ENCODE data around the gene NTM.

Gene NTM

DNA sequence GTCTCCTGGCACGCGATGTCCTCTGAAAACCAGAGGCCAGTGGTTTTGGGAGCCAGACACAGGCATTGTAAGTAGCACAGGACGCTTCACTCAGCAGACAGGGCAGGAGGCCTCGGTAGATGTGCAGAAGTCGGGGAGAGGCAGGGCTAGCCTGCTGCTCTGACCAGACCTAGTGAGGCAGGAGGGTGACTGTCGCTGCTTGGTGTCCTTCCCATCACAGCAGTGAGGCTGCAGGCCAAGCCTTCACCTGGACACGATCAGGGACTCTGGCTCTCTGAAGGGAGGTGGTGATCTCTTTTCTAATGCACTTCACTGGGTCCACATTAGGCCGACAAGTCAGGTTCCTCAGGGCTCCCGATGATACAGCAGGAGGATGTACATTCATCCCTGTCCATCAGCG, 583.7 kb downstream of the NTM start:
- TF ChIP-seq ZBTB48 (tag by site-specific recombination; IDR thresholded peaks at IDR 0.05) (no peak), ZFP69B (tag by site-specific recombination; IDR thresholded peaks at IDR 0.05) (no peak), ZNF623 (tag by site-specific recombination; IDR thresholded peaks at IDR 0.05) (no peak), MEIS1 (CRISPR knock-in tag; IDR thresholded peaks at IDR 0.05; ENCODE audit: borderline replicate concordance) (no peak), CTCF (tag by site-specific recombination; IDR thresholded peaks at IDR 0.05) (no peak)
- CTCF ChIA-PET: no interaction called here
- Histone ChIP-seq H3K9me3 (ENCODE audit: control insufficient read depth, insufficient read depth, low read depth, low read length) (no peaks in the 10 kb centered on the region), H3K36me3 (ENCODE audit: control insufficient read depth in 2 of 2, insufficient read depth in 1 of 2, low read length in 2 of 2) (no peaks in the 10 kb centered on the region), H3K4me1 (ENCODE audit: control insufficient read depth, insufficient read depth, low read length) (peaks cover 8% of the 10 kb centered on the region), H3K27ac (ENCODE audit: extremely low read depth, low read depth, low read length) (no peak overlapping the region), H3K4me3 (ENCODE audit: low read depth, low read length) (no peak overlapping the region)
- POLR2A ChIA-PET: no interaction called here

DNA sequence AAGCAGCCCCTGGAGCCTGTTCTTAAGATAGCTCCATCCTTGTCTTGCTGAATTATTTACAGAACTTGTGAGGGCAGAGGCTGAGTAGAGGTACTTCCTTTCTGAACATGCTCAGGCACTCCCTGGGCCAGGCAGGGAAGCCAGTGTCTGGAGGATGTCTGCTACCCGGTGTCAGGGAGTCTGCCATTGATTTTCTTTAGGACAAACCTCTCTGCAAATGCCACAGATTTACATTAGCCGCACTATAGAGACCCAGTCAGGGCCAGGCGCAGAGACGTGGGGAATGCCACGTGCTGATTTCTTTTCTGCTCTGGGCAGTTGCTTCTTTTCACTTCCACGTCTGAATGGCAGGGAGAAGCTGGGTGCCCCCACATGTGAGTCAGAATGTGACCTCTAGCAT, 585.5 kb downstream of the NTM start:
- ChIA-PET POLR2A (no interaction called here), CTCF (interaction anchor here (0.6 kb wide), 2 partner anchors 208 to 264 kb away, joined by 3 read pairs; no protein-coding TSS in a partner anchor)
- H3K36me3 ChIP-seq (ENCODE audit: control insufficient read depth in 2 of 2, insufficient read depth in 1 of 2, low read length in 2 of 2): no peaks in the 10 kb centered on the region
- H3K4me1 ChIP-seq (ENCODE audit: control insufficient read depth, insufficient read depth, low read length): peaks cover 8% of the 10 kb centered on the region
- TF ChIP-seq, protein P1, sequence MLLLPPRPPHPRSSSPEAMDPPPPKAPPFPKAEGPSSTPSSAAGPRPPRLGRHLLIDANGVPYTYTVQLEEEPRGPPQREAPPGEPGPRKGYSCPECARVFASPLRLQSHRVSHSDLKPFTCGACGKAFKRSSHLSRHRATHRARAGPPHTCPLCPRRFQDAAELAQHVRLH (tag by site-specific recombination; IDR thresholded peaks at IDR 0.05): no peak
- no peak for TF ChIP-seq ZFP37 (tag by site-specific recombination; IDR thresholded peaks at IDR 0.05)
- TF ChIP-seq ZNF692 (tag by site-specific recombination; IDR thresholded peaks at IDR 0.05): no peak
- TF ChIP-seq, protein P2, sequence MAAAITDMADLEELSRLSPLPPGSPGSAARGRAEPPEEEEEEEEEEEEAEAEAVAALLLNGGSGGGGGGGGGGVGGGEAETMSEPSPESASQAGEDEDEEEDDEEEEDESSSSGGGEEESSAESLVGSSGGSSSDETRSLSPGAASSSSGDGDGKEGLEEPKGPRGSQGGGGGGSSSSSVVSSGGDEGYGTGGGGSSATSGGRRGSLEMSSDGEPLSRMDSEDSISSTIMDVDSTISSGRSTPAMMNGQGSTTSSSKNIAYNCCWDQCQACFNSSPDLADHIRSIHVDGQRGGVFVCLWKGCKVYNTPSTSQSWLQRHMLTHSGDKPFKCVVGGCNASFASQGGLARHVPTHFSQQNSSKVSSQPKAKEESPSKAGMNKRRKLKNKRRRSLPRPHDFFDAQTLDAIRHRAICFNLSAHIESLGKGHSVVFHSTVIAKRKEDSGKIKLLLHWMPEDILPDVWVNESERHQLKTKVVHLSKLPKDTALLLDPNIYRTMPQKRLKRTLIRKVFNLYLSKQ (tag by site-specific recombination; IDR thresholded peaks at IDR 0.05; ENCODE audit: borderline replicate concordance): no peak
- TF ChIP-seq ZNF174 (tag by site-specific recombination; IDR thresholded peaks at IDR 0.05): no peak
- TF ChIP-seq ZNF169 (tag by site-specific recombination; IDR thresholded peaks at IDR 0.05): no peak
- no peak for TF ChIP-seq ZNF274 (IDR thresholded peaks at IDR 0.05; ENCODE audit: low read length)
- no peak for TF ChIP-seq ZNF274 (tag by site-specific recombination; IDR thresholded peaks at IDR 0.05; ENCODE audit: borderline replicate concordance)
- TF ChIP-seq, protein P3, sequence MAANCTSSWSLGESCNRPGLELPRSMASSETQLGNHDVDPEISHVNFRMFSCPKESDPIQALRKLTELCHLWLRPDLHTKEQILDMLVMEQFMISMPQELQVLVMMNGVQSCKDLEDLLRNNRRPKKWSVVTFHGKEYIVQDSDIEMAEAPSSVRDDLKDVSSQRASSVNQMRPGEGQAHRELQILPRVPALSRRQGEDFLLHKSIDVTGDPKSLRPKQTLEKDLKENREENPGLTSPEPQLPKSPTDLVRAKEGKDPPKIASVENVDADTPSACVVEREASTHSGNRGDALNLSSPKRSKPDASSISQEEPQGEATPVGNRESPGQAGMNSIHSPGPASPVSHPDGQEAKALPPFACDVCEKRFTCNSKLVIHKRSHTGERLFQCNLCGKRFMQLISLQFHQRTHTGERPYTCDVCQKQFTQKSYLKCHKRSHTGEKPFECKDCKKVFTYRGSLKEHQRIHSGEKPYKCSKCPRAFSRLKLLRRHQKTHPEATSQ (tag by site-specific recombination; IDR thresholded peaks at IDR 0.05): no peak
- no peak for TF ChIP-seq TSHZ1 (tag by site-specific recombination; IDR thresholded peaks at IDR 0.05; ENCODE audit: borderline replicate concordance)
- TF ChIP-seq, protein P4, sequence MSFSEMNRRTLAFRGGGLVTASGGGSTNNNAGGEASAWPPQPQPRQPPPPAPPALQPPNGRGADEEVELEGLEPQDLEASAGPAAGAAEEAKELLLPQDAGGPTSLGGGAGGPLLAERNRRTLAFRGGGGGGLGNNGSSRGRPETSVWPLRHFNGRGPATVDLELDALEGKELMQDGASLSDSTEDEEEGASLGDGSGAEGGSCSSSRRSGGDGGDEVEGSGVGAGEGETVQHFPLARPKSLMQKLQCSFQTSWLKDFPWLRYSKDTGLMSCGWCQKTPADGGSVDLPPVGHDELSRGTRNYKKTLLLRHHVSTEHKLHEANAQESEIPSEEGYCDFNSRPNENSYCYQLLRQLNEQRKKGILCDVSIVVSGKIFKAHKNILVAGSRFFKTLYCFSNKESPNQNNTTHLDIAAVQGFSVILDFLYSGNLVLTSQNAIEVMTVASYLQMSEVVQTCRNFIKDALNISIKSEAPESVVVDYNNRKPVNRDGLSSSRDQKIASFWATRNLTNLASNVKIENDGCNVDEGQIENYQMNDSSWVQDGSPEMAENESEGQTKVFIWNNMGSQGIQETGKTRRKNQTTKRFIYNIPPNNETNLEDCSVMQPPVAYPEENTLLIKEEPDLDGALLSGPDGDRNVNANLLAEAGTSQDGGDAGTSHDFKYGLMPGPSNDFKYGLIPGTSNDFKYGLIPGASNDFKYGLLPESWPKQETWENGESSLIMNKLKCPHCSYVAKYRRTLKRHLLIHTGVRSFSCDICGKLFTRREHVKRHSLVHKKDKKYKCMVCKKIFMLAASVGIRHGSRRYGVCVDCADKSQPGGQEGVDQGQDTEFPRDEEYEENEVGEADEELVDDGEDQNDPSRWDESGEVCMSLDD (tag by site-specific recombination; IDR thresholded peaks at IDR 0.05): no peak
- no peak for TF ChIP-seq YY2 (tag by site-specific recombination; IDR thresholded peaks at IDR 0.05)
- no peak for TF ChIP-seq ZNF549 (tag by site-specific recombination; IDR thresholded peaks at IDR 0.05)
- no peak for TF ChIP-seq ZNF555 (tag by site-specific recombination; conservative IDR thresholded peaks at IDR 0.05)
- no peak for TF ChIP-seq ZNF341 (tag by site-specific recombination; IDR thresholded peaks at IDR 0.05; ENCODE audit: low read depth)
- no peak for TF ChIP-seq ZNF488 (tag by site-specific recombination; IDR thresholded peaks at IDR 0.05)
- no peak for TF ChIP-seq FEZF1 (tag by site-specific recombination; IDR thresholded peaks at IDR 0.05)
- H3K27ac ChIP-seq (ENCODE audit: extremely low read depth, low read depth, low read length): no peak overlapping the region
- H3K4me3 ChIP-seq (ENCODE audit: low read depth, low read length): no peak overlapping the region
- no peaks in the 10 kb centered on the region for H3K9me3 ChIP-seq (ENCODE audit: control insufficient read depth, insufficient read depth, low read depth, low read length)

Data from HEK293 (cell line).